Fibroblast of the aortic adventitia (primary cell): Measurements from ENCODE around the gene SLC29A3. TPM values are rescaled to one million over a fixed set of nuclear protein-coding genes. Genes with fewer than 3 reads are reported as not detected.

Experiments used
- DNase-seq: peaks from one replicate; pipeline ENCODE4 v3.0.0-alpha.2; 2010; ENCODE audit warnings: low read depth
- H3K4me3 ChIP-seq: 2 replicates; pipeline ENCODE4 v1.5.1; 2011; ENCODE audit warnings: low read depth, mild to moderate bottlenecking, control low read depth, low read length, moderate library complexity
- total RNA-seq: library from RNA; depleted of rRNA; stranded (reverse); fragments of >200 nt; gene quantifications from 2 replicates; pipeline ENCODE4 v1.2.3, GENCODE V29; 2012; ENCODE audit warnings: low replicate concordance
- TF ChIP-seq, protein P1 (sequence below): IDR thresholded peaks from 2 replicates; pipeline ENCODE4 v1.5.1; 2011; ENCODE audit warnings: mild to moderate bottlenecking, low read length, control low read depth, inconsistent platforms; ENCODE audit not compliant: insufficient read depth

Gene SLC29A3
- total RNA-seq, 1 donor, result 1.2 TPM

GRCh38 chr10:71284544-71285179, 34.4 kb upstream of the SLC29A3 start:
- no peak for DNase-seq
- TF ChIP-seq, protein P1, sequence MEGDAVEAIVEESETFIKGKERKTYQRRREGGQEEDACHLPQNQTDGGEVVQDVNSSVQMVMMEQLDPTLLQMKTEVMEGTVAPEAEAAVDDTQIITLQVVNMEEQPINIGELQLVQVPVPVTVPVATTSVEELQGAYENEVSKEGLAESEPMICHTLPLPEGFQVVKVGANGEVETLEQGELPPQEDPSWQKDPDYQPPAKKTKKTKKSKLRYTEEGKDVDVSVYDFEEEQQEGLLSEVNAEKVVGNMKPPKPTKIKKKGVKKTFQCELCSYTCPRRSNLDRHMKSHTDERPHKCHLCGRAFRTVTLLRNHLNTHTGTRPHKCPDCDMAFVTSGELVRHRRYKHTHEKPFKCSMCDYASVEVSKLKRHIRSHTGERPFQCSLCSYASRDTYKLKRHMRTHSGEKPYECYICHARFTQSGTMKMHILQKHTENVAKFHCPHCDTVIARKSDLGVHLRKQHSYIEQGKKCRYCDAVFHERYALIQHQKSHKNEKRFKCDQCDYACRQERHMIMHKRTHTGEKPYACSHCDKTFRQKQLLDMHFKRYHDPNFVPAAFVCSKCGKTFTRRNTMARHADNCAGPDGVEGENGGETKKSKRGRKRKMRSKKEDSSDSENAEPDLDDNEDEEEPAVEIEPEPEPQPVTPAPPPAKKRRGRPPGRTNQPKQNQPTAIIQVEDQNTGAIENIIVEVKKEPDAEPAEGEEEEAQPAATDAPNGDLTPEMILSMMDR, result no peak
- no peak overlapping the region for H3K4me3 ChIP-seq

DNA sequence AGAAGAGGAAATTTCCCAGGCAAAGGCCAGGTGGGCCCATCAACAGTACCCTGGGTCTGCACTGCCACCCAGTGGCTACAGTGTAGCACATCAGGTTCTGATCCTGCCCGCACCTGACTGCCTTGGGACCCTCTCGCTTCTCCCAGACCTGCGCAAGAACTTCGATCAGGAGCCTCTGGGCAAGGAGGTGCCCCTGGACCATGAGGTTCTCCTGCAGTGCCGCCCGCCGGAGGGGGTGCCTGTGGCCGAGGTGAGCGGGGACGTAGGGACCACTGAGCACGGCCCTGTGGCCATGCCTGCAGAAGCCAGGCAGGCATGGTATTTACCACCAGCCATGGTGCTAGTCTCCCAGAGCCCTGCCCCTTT, 33.9 kb upstream of the SLC29A3 start:
- TF ChIP-seq, protein P1, result peak; percentile 71
- no peak overlapping the region for H3K4me3 ChIP-seq
- peak; percentile 44 for DNase-seq

DNA sequence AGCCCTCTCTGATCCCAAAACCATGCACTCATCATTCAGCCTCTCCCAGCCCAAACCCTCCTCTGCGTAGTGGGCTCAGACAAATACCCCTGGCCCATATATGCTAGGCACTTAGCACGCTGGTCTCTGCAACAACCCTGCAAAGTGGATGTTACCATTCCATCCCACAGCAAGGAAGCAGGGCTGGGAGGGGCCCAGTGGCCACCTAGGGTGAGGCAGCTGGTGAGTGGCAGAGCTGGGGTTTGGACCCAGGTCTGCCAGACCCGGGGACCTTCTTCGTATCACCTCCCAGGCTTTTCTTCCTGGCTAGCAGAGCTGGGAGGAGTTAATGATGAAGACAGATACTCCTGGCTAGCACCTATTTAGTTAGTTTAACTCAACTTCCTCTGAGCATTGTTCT, 33.1 kb upstream of the SLC29A3 start:
- TF ChIP-seq, protein P1, result no peak
- DNase-seq, result no peak
- no peak overlapping the region for H3K4me3 ChIP-seq

- TF ChIP-seq, protein P1, result no peak
Measured at GRCh38 chr10:71286521-71287294, 32.4 kb upstream of the SLC29A3 start.

GRCh38 chr10:71287456-71287855, 31.6 kb upstream of the SLC29A3 start:
- DNase-seq, result no peak
- TF ChIP-seq, protein P1, result no peak
- H3K4me3 ChIP-seq, result no peak overlapping the region

More at GRCh38 chr10:71286521-71287294, 32.4 kb upstream of the SLC29A3 start:
- no peak for DNase-seq
- H3K4me3 ChIP-seq, result no peak overlapping the region

DNA sequence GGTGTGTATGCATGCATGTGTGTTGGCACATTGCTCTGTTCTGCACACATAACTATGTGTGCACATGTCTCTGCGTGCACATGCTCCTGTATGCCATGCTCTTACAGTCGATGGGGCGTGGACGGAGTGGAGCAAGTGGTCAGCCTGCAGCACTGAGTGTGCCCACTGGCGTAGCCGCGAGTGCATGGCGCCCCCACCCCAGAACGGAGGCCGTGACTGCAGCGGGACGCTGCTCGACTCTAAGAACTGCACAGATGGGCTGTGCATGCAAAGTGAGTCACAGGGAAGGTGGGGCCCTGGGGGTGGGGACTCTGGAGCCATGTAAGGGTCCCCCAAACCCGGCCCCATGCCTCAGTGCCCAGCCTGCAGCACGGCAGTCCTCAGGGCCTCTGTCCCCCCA, 30.6 kb upstream of the SLC29A3 start:
- DNase-seq, result no peak
- H3K4me3 ChIP-seq, result no peak overlapping the region
- TF ChIP-seq, protein P1, result no peak
